AG09319 (cell line): ENCODE measurements around the gene SPRYD4.

Source experiments
- DNase-seq: peaks from one replicate; pipeline ENCODE4 v3.0.0-alpha.2; 2010; ENCODE audit warnings: low read depth; ENCODE audit errors: extremely low read depth
- TF ChIP-seq, protein P1 (sequence below): IDR thresholded peaks from 2 replicates; pipeline ENCODE4 v1.5.1; 2011; ENCODE audit warnings: low read depth, mild to moderate bottlenecking, inconsistent platforms, low read length, moderate library complexity

The SPRYD4 gene

DNA sequence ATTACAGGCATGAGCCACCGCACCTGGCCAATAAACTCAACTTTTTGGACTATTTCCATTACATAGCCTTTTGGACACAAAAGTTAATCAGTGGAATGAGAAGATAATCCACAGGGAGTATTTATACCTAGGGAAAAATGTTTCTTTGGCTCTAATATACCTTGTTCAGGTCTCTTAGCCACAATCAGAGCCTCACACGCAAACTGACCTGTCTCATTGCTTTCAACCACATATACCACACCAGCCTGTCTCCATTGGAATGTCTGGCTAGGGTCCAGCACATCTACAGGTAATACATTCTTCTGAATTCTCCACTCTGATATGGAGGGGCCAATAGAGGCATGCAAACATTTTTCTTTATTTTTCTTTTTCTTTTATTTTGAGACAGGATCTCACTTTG, 49.5 kb downstream of the SPRYD4 start:
- TF ChIP-seq, protein P1, sequence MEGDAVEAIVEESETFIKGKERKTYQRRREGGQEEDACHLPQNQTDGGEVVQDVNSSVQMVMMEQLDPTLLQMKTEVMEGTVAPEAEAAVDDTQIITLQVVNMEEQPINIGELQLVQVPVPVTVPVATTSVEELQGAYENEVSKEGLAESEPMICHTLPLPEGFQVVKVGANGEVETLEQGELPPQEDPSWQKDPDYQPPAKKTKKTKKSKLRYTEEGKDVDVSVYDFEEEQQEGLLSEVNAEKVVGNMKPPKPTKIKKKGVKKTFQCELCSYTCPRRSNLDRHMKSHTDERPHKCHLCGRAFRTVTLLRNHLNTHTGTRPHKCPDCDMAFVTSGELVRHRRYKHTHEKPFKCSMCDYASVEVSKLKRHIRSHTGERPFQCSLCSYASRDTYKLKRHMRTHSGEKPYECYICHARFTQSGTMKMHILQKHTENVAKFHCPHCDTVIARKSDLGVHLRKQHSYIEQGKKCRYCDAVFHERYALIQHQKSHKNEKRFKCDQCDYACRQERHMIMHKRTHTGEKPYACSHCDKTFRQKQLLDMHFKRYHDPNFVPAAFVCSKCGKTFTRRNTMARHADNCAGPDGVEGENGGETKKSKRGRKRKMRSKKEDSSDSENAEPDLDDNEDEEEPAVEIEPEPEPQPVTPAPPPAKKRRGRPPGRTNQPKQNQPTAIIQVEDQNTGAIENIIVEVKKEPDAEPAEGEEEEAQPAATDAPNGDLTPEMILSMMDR: no peak
- DNase-seq: no peak

DNA sequence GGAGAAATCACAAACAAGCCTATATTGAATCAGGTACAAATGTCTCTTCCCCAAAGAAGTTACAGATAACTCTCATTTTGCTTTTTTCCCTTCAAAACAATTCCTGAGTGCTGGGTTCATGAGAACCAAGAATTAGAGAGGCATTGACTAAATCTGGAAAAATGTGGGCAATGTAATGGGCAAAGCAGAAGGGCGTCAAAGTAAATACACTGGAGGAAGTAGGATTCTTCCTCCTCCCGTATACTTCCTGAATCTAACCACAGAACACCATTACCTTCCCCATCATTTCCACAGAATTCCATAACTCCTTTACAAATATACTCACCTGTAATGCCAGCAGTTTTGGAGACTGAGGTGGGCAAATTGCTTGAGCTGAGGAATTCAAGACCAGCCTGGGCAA, 50.2 kb downstream of the SPRYD4 start:
- DNase-seq: no peak
- TF ChIP-seq, protein P1: no peak

DNA sequence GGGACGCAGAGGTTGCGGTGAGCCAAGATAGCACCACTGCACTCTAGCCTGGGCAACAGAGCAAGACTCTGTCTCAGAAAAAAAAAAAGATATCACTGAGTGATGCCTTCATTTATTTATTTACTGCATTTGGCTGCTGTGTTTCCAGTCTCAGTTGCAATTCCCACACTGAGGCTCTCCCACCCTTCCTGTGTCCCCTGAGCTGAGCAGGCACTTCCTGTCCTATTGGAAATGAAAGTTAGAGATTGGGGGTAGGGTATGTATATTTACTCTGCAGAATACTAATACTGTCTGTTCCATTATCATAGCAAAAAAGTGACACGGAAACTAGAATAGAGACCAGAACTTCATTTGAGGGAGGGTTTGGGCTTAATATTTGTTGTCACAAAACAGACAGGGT, 51.7 kb downstream of the SPRYD4 start:
- no peak for DNase-seq

DNA sequence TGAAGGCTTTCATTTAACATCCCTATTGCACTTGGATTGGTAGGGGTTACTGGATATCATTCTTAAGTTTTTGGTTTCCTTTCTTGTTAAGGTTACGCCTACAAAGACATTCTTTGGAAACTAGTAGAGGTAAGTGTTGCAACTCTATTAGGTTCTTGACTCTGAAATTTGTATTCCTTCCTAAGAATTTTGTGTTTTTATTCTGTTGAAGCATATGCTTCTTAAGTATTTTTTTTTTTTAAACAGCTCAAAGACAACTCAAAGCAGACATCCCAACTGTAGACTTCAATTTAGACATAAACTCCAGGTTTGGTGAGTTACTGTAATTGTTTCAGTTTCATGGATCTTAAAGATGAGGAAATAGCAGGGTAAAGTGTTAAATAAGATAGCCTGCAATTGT, 52.1 kb downstream of the SPRYD4 start:
- TF ChIP-seq, protein P1: no peak
- DNase-seq: no peak

More for the DNA sequence above, 51.7 kb downstream of the SPRYD4 start:
- TF ChIP-seq, protein P1: no peak

DNA sequence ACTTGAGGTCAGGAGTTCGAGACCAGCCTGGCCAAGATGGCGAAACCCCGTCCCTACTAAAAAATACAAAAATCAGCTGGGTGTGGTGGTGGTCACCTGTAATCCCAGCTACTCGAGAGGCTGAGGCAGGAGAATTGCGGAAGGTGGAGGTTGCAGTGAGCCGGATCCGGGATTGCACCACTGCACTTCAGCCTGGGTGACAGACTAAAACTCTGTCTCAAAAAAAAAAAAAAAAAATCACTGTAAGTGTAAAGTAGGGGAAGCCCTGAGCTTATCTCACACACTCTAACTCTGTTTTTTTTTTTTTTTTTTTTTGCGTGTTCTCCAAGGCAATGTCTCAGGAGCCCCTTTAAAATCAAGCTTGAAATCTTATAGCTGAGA, 52.8 kb downstream of the SPRYD4 start:
- DNase-seq: no peak
- TF ChIP-seq, protein P1: no peak

DNA sequence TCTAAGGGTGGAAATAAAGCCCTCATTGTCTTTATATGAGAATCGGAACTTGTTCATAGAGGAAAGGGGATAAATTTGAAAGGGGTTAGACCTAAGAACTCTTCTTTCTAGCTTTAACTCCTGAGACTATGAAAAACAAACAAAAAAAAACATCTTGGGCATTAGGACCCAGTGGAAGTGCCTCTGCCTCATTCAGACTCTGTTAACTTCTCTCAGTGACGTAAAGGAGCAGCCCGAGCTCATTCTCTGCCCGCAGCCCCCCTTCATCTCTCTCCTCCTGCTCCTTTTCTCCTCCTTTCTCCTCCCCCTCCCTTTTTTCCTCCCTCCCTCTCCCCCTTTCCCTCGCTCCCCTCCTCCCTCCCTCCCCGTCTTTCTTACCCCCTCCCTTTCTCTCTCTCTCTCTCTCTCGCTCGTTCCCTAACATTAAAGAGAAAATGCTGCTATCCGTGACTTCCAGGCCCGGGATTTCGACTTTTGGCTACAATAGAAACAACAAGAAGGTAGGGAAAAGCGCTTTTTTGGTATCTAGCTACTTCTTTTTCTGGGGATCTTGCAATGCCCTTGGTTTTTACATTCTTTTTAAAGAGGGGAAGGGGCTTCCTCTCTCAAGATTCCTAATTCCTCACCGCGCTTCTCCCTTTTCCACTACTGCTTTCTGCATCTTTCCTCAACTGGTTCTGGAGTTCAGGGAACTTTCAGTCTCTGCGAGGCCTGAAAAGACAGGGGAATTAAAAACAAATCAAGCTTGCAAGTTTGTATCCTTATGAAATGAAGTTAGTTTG, 53.4 kb downstream of the SPRYD4 start, which contains the start of gene RBMS2:
Gene RBMS2, plus strand, starts transcription at position 231 of the 782 bp plus-strand sequence. Its CDS starts 204 bp downstream, at position 435.
- TF ChIP-seq, protein P1: no peak
- DNase-seq: peak; percentile 79

DNA sequence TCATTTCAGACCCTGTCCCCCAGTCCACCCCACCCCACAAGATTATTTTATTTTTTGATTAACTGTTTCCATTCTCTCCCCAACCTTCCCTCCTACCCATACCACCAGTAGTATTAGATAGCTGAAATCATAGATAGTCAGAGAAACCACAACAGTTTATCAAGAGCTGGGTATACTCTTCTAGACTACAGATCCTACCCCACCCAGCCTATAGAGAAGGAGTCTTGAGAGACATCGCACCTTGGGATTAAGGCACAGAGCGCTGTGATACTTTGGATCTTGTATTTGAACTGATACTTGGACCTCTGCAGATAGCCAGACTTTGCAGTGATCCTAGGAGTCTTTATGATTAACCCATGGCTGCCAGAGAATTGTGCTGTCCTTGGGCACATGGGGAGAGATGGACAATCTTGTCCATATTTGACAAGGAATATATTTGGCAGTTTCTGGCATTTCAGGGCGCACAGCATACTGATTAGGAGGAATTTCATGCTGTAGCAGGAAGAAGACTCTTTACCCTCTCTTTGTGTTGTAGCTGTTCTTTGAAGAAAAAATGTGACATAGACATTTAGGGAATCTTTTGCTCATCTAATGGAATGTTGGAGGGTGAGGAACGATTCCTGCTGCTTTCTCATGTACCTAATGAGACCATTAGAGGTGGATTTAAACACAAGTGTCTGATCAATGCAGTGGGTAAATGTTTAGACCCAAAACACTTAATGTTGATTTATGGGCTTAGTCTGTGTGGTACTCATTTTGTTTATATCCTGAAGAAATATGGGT, 54.2 kb downstream of the SPRYD4 start:
- no peak for DNase-seq
- TF ChIP-seq, protein P1: no peak
